HepG2 (cell line): Measurements from ENCODE around the gene FAM83C.

Experiments
- DNMT1 ChIP-seq: sonication (generic); formaldehyde crosslinking; IDR thresholded peaks from 2 replicates; pipeline ENCODE4 v1.5.1; 2020; ENCODE audit warnings: mild to moderate bottlenecking, missing genetic modification reagents
- HNF4G ChIP-seq, 2 experiments: sonication (generic) in 1 of 2; formaldehyde crosslinking in 1 of 2; IDR thresholded peaks; 2 replicates each; pipeline versions ENCODE4 v1.4.0 to v1.6.1; 2011 to 2020; ENCODE audit warnings: borderline replicate concordance in 2 of 2, low read depth in 2 of 2, mild to moderate bottlenecking in 2 of 2, low read length in 1 of 2, missing genetic modification reagents in 1 of 2, moderate library complexity in 1 of 2
- HNRNPK ChIP-seq: fragments of 200-400 bp; formaldehyde crosslinking; IDR thresholded peaks from 2 replicates; pipeline ENCODE4 v1.6.1; 2018; ENCODE audit warnings: low read length, low read depth, moderate library complexity, mild to moderate bottlenecking; ENCODE audit not compliant: poor library complexity, severe bottlenecking
- MED8 ChIP-seq: sonication (generic); formaldehyde crosslinking; IDR thresholded peaks from 2 replicates; pipeline ENCODE4 v1.8.1; 2023; ENCODE audit warnings: mild to moderate bottlenecking, missing genetic modification reagents; ENCODE audit not compliant: insufficient replicate concordance
- MYC ChIP-seq: sonication (generic); formaldehyde crosslinking; IDR thresholded peaks from 2 replicates; pipeline ENCODE4 v1.9.0; 2021; ENCODE audit warnings: missing genetic modification reagents, borderline replicate concordance
- RAD51 ChIP-seq: fragments of 450-650 bp; IDR thresholded peaks from 2 replicates; pipeline ENCODE4 v1.6.1; 2016; ENCODE audit warnings: borderline replicate concordance
- SRY ChIP-seq: sonication (generic); formaldehyde crosslinking; IDR thresholded peaks from 2 replicates; pipeline ENCODE4 v1.8.0; 2022; ENCODE audit warnings: mild to moderate bottlenecking, missing genetic modification reagents
- TBP ChIP-seq: sonication (generic); formaldehyde crosslinking; IDR thresholded peaks from 2 replicates; pipeline ENCODE4 v1.5.0; 2020; ENCODE audit warnings: missing genetic modification reagents
- THAP7 ChIP-seq: sonication (generic); formaldehyde crosslinking; IDR thresholded peaks from 2 replicates; pipeline ENCODE4 v1.8.1; 2023; ENCODE audit warnings: mild to moderate bottlenecking, missing genetic modification reagents
- ZFP36 ChIP-seq: fragments of 150-350 bp; IDR thresholded peaks from 2 replicates; pipeline ENCODE4 v1.6.1; 2018; ENCODE audit warnings: borderline replicate concordance, low read length, low read depth; ENCODE audit not compliant: partially characterized antibody
- ZFP62 ChIP-seq: sonication (generic); formaldehyde crosslinking; IDR thresholded peaks from 2 replicates; pipeline ENCODE4 v1.4.0; 2020; ENCODE audit warnings: missing genetic modification reagents
- TF ChIP-seq, protein P1 (sequence below): sonication (generic); formaldehyde crosslinking; IDR thresholded peaks from 2 replicates; pipeline ENCODE4 v1.5.0; 2020; ENCODE audit warnings: mild to moderate bottlenecking, missing genetic modification reagents, moderate library complexity
- TF ChIP-seq, protein P2 (sequence below): sonication (generic); formaldehyde crosslinking; IDR thresholded peaks from 2 replicates; pipeline ENCODE4 v1.4.0; 2020; ENCODE audit warnings: mild to moderate bottlenecking, missing genetic modification reagents

DNA sequence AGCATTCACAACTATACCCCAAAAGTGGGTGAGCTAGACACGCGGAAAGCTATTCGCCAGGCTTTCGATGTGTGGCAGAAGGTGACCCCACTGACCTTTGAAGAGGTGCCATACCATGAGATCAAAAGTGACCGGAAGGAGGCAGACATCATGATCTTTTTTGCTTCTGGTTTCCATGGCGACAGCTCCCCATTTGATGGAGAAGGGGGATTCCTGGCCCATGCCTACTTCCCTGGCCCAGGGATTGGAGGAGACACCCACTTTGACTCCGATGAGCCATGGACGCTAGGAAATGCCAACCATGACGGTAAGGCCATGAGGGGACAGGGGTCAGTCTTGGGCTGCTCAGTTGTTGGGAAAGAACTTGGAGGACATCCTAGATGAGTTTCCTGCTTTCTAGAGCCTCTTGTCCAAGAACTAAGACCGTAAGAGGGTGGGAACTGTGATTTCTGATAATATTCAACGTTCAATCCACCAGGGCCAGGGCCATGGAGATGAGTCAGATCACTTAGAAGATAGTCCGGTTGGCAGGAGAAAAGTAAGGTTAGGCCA, 37.7 kb downstream of the FAM83C start:
- TF ChIP-seq MED8 (CRISPR knock-in tag), result no peak
- no peak for TF ChIP-seq TBP (CRISPR knock-in tag)
- no peak for TF ChIP-seq RAD51
- no peak for TF ChIP-seq MYC (CRISPR knock-in tag)
- no peak for TF ChIP-seq ZFP62 (CRISPR knock-in tag)
- no peak for TF ChIP-seq SRY (CRISPR knock-in tag)
- no peak for TF ChIP-seq THAP7 (CRISPR knock-in tag)
- TF ChIP-seq, protein P1, sequence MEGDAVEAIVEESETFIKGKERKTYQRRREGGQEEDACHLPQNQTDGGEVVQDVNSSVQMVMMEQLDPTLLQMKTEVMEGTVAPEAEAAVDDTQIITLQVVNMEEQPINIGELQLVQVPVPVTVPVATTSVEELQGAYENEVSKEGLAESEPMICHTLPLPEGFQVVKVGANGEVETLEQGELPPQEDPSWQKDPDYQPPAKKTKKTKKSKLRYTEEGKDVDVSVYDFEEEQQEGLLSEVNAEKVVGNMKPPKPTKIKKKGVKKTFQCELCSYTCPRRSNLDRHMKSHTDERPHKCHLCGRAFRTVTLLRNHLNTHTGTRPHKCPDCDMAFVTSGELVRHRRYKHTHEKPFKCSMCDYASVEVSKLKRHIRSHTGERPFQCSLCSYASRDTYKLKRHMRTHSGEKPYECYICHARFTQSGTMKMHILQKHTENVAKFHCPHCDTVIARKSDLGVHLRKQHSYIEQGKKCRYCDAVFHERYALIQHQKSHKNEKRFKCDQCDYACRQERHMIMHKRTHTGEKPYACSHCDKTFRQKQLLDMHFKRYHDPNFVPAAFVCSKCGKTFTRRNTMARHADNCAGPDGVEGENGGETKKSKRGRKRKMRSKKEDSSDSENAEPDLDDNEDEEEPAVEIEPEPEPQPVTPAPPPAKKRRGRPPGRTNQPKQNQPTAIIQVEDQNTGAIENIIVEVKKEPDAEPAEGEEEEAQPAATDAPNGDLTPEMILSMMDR (CRISPR knock-in tag), result no peak
- TF ChIP-seq HNRNPK, result no peak
- no peak for TF ChIP-seq HNF4G (IDR thresholded peaks at IDR 0.05; ENCODE audit: borderline replicate concordance, low read depth, low read length)
- no peak for TF ChIP-seq HNF4G (CRISPR knock-in tag; IDR thresholded peaks at IDR 0.05; ENCODE audit: borderline replicate concordance, low read depth)
- no peak for TF ChIP-seq ZFP36
- TF ChIP-seq, protein P2, sequence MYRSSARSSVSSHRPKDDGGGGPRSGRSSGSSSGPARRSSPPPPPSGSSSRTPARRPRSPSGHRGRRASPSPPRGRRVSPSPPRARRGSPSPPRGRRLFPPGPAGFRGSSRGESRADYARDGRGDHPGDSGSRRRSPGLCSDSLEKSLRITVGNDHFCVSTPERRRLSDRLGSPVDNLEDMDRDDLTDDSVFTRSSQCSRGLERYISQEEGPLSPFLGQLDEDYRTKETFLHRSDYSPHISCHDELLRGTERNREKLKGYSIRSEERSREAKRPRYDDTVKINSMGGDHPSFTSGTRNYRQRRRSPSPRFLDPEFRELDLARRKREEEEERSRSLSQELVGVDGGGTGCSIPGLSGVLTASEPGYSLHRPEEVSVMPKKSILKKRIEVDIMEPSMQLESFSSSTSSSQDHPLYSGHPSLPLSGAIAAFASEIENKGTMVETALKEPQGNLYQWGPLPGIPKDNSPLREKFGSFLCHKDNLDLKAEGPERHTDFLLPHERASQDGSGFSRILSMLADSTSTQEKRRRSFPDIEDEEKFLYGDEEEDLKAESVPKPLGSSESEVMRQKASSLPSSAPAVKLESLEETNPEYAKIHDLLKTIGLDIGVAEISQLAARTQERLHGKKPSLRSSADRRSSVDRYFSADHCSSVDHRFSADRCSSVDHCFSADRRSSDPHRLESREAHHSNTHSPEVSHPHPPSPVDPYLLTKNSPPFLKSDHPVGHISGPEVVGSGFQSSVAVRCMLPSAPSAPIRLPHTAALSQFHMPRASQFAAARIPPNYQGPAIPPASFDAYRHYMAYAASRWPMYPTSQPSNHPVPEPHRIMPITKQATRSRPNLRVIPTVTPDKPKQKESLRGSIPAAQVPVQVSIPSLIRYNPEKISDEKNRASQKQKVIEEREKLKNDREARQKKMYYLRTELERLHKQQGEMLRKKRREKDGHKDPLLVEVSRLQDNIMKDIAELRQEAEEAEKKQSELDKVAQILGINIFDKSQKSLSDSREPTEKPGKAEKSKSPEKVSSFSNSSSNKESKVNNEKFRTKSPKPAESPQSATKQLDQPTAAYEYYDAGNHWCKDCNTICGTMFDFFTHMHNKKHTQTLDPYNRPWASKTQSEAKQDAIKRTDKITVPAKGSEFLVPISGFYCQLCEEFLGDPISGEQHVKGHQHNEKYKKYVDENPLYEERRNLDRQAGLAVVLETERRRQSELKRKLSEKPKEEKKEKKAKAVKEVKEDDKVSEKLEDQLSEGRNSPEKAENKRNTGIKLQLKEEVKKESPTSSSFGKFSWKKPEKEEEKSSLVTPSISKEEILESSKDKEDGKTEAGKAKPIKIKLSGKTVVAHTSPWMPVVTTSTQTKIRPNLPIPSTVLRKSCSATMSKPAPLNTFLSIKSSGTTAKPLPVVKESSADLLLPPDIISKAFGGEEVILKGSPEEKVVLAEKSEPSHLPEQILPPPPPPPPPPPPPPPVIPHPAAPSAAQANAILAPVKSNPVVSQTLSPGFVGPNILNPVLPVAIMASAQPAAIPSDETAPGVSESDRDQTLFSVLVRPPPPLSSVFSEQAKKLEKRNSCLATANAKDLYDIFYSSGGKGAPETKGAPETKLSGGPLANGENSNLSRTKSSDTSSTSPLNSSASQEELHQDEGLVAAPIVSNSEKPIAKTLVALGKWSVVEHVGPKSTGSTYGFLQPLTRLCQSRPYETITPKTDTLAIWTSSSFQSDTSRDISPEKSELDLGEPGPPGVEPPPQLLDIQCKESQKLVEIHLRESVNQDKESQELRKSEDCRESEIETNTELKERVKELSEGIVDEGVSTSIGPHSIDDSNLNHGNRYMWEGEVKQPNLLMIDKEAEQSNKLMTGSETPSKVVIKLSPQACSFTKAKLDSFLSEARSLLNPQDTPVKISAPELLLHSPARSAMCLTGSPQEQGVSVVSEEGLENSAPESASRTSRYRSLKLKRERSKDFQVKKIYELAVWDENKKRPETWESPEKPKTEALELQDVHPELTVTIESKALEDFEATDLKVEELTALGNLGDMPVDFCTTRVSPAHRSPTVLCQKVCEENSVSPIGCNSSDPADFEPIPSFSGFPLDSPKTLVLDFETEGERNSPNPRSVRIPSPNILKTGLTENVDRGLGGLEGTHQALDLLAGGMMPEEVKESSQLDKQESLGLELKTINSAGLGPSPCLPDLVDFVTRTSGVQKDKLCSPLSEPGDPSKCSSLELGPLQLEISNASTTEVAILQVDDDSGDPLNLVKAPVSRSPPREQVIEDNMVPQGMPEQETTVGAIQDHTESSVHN, result no peak
- TF ChIP-seq DNMT1 (CRISPR knock-in tag), result no peak
